KMS-11 (cell line): ENCODE measurements around the gene MMP17.

Experiments
- H2AFZ ChIP-seq: fragments of 200-600 bp; sonication (generic); 2 replicates; pipeline ENCODE4 v1.6.1; 2016; ENCODE audit warnings: antibody characterized with exemption, mixed run types, low read depth
- H3K27ac ChIP-seq: fragments of 200-600 bp; sonication (generic); 2 replicates; pipeline ENCODE4 v1.6.1; 2016; ENCODE audit warnings: mild to moderate bottlenecking, mixed run types
- H3K27me3 ChIP-seq: fragments of 200-600 bp; sonication (generic); 2 replicates; pipeline ENCODE4 v1.6.1; 2017; ENCODE audit warnings: mild to moderate bottlenecking, low read depth, mixed run types, moderate library complexity; ENCODE audit not compliant: insufficient read depth
- H3K36me3 ChIP-seq: fragments of 200-600 bp; sonication (generic); 2 replicates; pipeline ENCODE4 v1.6.1; 2017; ENCODE audit warnings: mild to moderate bottlenecking, mixed run types; ENCODE audit not compliant: insufficient read depth
- H3K4me1 ChIP-seq: fragments of 200-600 bp; sonication (generic); 2 replicates; pipeline ENCODE4 v1.6.1; 2016; ENCODE audit warnings: mild to moderate bottlenecking, low read depth, mixed run types; ENCODE audit not compliant: poor library complexity, severe bottlenecking
- H3K4me2 ChIP-seq: fragments of 200-600 bp; sonication (generic); 2 replicates; pipeline ENCODE4 v1.7.0; 2016; ENCODE audit warnings: mild to moderate bottlenecking, mixed run types
- H3K4me3 ChIP-seq: fragments of 200-600 bp; sonication (generic); IDR thresholded peaks from 2 replicates; pipeline ENCODE4 v1.6.1; 2017; ENCODE audit warnings: low read depth, low read length, mixed read lengths; ENCODE audit not compliant: insufficient read depth
- H3K79me2 ChIP-seq: fragments of 200-600 bp; sonication (generic); 2 replicates; pipeline ENCODE4 v1.6.1; 2016; ENCODE audit warnings: low read depth, mixed run types; ENCODE audit not compliant: insufficient read depth
- H3K9ac ChIP-seq: fragments of 200-600 bp; sonication (generic); 2 replicates; pipeline ENCODE4 v1.6.1; 2016; ENCODE audit warnings: mild to moderate bottlenecking, mixed run types
- H4K20me1 ChIP-seq: fragments of 200-600 bp; sonication (generic); 2 replicates; pipeline ENCODE4 v1.6.1; 2016; ENCODE audit warnings: mild to moderate bottlenecking, mixed run types; ENCODE audit not compliant: insufficient read depth
- CTCF ChIP-seq: fragments of 200-600 bp; sonication (generic); conservative IDR thresholded peaks from 2 replicates; pipeline ENCODE4 v1.6.1; 2017; ENCODE audit warnings: low read depth, mild to moderate bottlenecking, antibody characterized with exemption, low read length, moderate library complexity, mixed read lengths

Gene MMP17

GRCh38 chr12:131794573-131794972, 33.6 kb upstream of the MMP17 start:
- Histone ChIP-seq H3K27me3 (no peaks in the 10 kb centered on the region), H3K36me3 (no peaks in the 10 kb centered on the region)

GRCh38 chr12:131795064-131795463, 33.1 kb upstream of the MMP17 start:
- Histone ChIP-seq H3K36me3 (no peaks in the 10 kb centered on the region), H3K27ac (no peak overlapping the region), H3K4me2 (no peak overlapping the region), H2AFZ (no peak overlapping the region), H3K27me3 (no peaks in the 10 kb centered on the region), H3K4me1 (no peaks in the 10 kb centered on the region), H4K20me1 (no peaks in the 10 kb centered on the region), H3K79me2 (no peaks in the 10 kb centered on the region), H3K9ac (no peak overlapping the region), H3K4me3 (no peak overlapping the region)
- no peak for TF ChIP-seq CTCF

More at GRCh38 chr12:131794573-131794972, 33.6 kb upstream of the MMP17 start:
- Histone ChIP-seq H2AFZ (no peak overlapping the region), H3K27ac (no peak overlapping the region), H3K4me1 (no peaks in the 10 kb centered on the region), H3K79me2 (no peaks in the 10 kb centered on the region), H3K4me3 (no peak overlapping the region), H4K20me1 (no peaks in the 10 kb centered on the region), H3K4me2 (no peak overlapping the region), H3K9ac (no peak overlapping the region)
- TF ChIP-seq CTCF: no peak

DNA sequence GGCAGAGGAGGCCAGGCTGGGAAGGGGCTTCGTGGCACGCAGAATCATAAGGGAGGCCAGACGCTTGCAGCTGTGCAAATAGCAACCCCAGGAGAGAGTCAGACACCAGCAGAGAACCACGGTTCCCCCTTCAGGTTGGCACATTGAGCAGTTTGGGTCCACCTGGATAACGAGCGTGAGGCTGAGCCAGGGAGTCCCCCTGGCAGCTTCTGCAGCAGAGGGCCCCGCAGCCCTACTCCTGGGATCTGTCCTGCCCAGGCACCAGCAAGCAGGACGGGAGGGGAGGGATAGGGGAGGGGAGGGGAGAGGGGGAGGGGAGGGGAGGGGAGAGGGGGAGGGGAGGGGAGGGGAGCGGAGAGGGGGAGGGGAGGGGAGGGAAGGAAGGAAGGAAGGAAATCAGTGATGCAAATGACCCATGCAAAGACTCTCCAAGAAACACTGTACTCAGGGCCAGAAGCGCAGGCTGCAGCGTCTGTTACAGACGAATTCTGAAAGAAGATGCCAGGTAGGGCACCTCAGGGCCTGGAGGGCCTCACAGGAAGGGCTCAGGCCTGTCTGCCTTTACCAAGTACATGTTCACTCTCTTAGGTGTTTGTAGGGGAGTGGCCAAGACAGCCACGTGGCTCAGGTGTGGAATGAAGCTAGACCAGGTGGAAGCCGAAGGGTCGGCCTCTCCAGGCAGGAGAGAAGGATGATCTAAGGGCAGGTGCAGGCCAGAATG, 32.3 kb upstream of the MMP17 start:
- Histone ChIP-seq H3K36me3 (no peaks in the 10 kb centered on the region), H3K79me2 (no peaks in the 10 kb centered on the region), H3K4me3 (no peak overlapping the region), H3K4me1 (no peaks in the 10 kb centered on the region), H3K9ac (no peak overlapping the region), H3K27me3 (no peaks in the 10 kb centered on the region), H4K20me1 (no peaks in the 10 kb centered on the region), H3K4me2 (no peak overlapping the region), H2AFZ (no peak overlapping the region), H3K27ac (no peak overlapping the region)
- TF ChIP-seq CTCF: no peak

GRCh38 chr12:131796411-131796736, 31.8 kb upstream of the MMP17 start:
- Histone ChIP-seq H3K4me2 (no peak overlapping the region), H3K27me3 (no peaks in the 10 kb centered on the region), H2AFZ (no peak overlapping the region), H3K27ac (no peak overlapping the region), H3K79me2 (no peaks in the 10 kb centered on the region), H3K4me3 (no peak overlapping the region), H3K36me3 (no peaks in the 10 kb centered on the region), H3K9ac (no peak overlapping the region), H4K20me1 (no peaks in the 10 kb centered on the region), H3K4me1 (no peaks in the 10 kb centered on the region)
- no peak for TF ChIP-seq CTCF
